H1 (cell line): ENCODE measurements around the gene USH2A. TPM values are rescaled to one million over a fixed set of nuclear protein-coding genes. Genes with fewer than 3 reads are reported as not detected.

Experiments used
- CHD2 ChIP-seq: IDR thresholded peaks from 2 replicates; pipeline ENCODE4 v1.6.1; 2012; ENCODE audit warnings: low read length, improper control_type of control experiment
- EGR1 ChIP-seq: IDR thresholded peaks from 2 replicates; pipeline ENCODE4 v1.6.1; 2011; ENCODE audit warnings: low read depth, low read length, borderline replicate concordance
- EZH2 ChIP-seq: fragments of 200-600 bp; sonication (generic); IDR thresholded peaks from 2 replicates; pipeline ENCODE4 v1.7.1; 2012; ENCODE audit warnings: low read depth, mild to moderate bottlenecking, moderate library complexity, low read length, inconsistent platforms; ENCODE audit not compliant: severe bottlenecking
- FOSL1 ChIP-seq: IDR thresholded peaks from 2 replicates; pipeline ENCODE4 v1.6.1; 2011; ENCODE audit warnings: mild to moderate bottlenecking, low read depth, low read length, moderate library complexity; ENCODE audit not compliant: insufficient read depth
- HDAC2 ChIP-seq, 2 experiments: fragments of 300-600 bp in 1 of 2; sonication (generic) in 1 of 2; IDR thresholded peaks; 2 replicates each; pipeline ENCODE4 v1.6.1; 2011 to 2012; ENCODE audit warnings: low read depth in 2 of 2, low read length in 2 of 2, mild to moderate bottlenecking in 2 of 2, moderate library complexity in 2 of 2, borderline replicate concordance in 1 of 2, inconsistent platforms in 1 of 2
- KDM1A ChIP-seq: fragments of 200-600, 300-600 bp; sonication (generic); IDR thresholded peaks from 2 replicates; pipeline ENCODE4 v1.7.1; 2016; ENCODE audit warnings: mild to moderate bottlenecking, low read length, borderline replicate concordance
- POLR2AphosphoS5 ChIP-seq: IDR thresholded peaks from 2 replicates; pipeline ENCODE4 v1.6.1; 2011; ENCODE audit warnings: low read depth, low read length
- SIRT6 ChIP-seq: IDR thresholded peaks from one replicate; pipeline ENCODE4 v1.7.1; 2012; ENCODE audit warnings: low read length, inconsistent platforms
- polyA plus RNA-seq, 7 experiments: library from polyadenylated mRNA; depleted of rRNA in 3 of 7; stranded (reverse) in 5 of 7; unstranded in 2 of 7; fragments of >200 nt in 5 of 7; fragments of 200-250 nt in 2 of 7; gene quantifications; 1 replicate in 5 of 7; 2 replicates in 1 of 7; 4 replicates in 1 of 7; pipeline versions ENCODE4 v1.2.1 to v1.2.3, GENCODE V29; 2011 to 2013; ENCODE audit warnings: missing spikeins in 2 of 7, mixed read lengths in 2 of 7
- total RNA-seq: library from RNA; stranded (reverse); fragmentation: NEBNext Ultra II Directional; extraction: Animal tissue kit (Norgen Biotek cat#: 25700); gene quantifications from 2 replicates; pipeline ENCODE4 v1.2.1, GENCODE V29; 2021
- TF ChIP-seq, protein P1 (sequence below): fragments of 300-600 bp; sonication (generic); IDR thresholded peaks from 2 replicates; pipeline ENCODE4 v1.7.1; 2012; ENCODE audit warnings: low read length, moderate library complexity, mild to moderate bottlenecking, inconsistent platforms; ENCODE audit not compliant: insufficient replicate concordance

Gene USH2A
- total and polyA plus RNA-seq, 2 of the 8 experiments (the other 6 are each of a cell fraction or from before 2014, with no cell fraction given): 0.02 to 0.17 TPM

DNA sequence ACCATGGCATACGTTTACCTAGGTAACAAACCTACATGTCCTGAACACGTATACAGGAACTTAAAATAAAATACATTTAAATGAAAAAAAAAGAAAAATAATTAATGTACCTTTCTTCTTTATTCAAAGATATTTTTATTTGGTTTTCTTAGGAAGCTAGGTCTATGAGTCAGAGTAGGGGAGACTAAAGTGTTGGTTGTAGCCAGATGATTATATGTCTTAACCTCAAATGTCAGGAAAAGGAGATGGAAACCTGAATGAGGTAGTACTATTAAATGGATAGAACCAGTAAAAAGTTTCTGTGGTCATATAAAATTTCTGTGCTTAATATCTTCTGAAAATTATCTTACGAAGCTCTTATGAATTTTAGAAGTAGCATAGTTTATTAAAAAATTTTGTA is 580.3 kb downstream of the USH2A start (continued):
- TF ChIP-seq FOSL1: no peak
- TF ChIP-seq CHD2: no peak
- TF ChIP-seq EZH2: no peak
- TF ChIP-seq HDAC2 (IDR thresholded peaks at IDR 0.05; ENCODE audit: borderline replicate concordance in 1 of 2, low read depth in 2 of 2, low read length in 2 of 2): no peak
- no peak for TF ChIP-seq EGR1
- TF ChIP-seq KDM1A: no peak
- no peak for TF ChIP-seq POLR2AphosphoS5
- TF ChIP-seq SIRT6: no peak
- TF ChIP-seq, protein P1, sequence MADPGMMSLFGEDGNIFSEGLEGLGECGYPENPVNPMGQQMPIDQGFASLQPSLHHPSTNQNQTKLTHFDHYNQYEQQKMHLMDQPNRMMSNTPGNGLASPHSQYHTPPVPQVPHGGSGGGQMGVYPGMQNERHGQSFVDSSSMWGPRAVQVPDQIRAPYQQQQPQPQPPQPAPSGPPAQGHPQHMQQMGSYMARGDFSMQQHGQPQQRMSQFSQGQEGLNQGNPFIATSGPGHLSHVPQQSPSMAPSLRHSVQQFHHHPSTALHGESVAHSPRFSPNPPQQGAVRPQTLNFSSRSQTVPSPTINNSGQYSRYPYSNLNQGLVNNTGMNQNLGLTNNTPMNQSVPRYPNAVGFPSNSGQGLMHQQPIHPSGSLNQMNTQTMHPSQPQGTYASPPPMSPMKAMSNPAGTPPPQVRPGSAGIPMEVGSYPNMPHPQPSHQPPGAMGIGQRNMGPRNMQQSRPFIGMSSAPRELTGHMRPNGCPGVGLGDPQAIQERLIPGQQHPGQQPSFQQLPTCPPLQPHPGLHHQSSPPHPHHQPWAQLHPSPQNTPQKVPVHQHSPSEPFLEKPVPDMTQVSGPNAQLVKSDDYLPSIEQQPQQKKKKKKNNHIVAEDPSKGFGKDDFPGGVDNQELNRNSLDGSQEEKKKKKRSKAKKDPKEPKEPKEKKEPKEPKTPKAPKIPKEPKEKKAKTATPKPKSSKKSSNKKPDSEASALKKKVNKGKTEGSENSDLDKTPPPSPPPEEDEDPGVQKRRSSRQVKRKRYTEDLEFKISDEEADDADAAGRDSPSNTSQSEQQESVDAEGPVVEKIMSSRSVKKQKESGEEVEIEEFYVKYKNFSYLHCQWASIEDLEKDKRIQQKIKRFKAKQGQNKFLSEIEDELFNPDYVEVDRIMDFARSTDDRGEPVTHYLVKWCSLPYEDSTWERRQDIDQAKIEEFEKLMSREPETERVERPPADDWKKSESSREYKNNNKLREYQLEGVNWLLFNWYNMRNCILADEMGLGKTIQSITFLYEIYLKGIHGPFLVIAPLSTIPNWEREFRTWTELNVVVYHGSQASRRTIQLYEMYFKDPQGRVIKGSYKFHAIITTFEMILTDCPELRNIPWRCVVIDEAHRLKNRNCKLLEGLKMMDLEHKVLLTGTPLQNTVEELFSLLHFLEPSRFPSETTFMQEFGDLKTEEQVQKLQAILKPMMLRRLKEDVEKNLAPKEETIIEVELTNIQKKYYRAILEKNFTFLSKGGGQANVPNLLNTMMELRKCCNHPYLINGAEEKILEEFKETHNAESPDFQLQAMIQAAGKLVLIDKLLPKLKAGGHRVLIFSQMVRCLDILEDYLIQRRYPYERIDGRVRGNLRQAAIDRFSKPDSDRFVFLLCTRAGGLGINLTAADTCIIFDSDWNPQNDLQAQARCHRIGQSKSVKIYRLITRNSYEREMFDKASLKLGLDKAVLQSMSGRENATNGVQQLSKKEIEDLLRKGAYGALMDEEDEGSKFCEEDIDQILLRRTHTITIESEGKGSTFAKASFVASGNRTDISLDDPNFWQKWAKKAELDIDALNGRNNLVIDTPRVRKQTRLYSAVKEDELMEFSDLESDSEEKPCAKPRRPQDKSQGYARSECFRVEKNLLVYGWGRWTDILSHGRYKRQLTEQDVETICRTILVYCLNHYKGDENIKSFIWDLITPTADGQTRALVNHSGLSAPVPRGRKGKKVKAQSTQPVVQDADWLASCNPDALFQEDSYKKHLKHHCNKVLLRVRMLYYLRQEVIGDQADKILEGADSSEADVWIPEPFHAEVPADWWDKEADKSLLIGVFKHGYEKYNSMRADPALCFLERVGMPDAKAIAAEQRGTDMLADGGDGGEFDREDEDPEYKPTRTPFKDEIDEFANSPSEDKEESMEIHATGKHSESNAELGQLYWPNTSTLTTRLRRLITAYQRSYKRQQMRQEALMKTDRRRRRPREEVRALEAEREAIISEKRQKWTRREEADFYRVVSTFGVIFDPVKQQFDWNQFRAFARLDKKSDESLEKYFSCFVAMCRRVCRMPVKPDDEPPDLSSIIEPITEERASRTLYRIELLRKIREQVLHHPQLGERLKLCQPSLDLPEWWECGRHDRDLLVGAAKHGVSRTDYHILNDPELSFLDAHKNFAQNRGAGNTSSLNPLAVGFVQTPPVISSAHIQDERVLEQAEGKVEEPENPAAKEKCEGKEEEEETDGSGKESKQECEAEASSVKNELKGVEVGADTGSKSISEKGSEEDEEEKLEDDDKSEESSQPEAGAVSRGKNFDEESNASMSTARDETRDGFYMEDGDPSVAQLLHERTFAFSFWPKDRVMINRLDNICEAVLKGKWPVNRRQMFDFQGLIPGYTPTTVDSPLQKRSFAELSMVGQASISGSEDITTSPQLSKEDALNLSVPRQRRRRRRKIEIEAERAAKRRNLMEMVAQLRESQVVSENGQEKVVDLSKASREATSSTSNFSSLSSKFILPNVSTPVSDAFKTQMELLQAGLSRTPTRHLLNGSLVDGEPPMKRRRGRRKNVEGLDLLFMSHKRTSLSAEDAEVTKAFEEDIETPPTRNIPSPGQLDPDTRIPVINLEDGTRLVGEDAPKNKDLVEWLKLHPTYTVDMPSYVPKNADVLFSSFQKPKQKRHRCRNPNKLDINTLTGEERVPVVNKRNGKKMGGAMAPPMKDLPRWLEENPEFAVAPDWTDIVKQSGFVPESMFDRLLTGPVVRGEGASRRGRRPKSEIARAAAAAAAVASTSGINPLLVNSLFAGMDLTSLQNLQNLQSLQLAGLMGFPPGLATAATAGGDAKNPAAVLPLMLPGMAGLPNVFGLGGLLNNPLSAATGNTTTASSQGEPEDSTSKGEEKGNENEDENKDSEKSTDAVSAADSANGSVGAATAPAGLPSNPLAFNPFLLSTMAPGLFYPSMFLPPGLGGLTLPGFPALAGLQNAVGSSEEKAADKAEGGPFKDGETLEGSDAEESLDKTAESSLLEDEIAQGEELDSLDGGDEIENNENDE: no peak
